K562 (cell line): Measurements from ENCODE around the gene ZNF821. TPM values are rescaled to one million over a fixed set of nuclear protein-coding genes. Genes with fewer than 3 reads are reported as not detected.

Experiments used
- ATAC-seq: fragments of 200-7000 bp; cut with Tn5 transposase; 3 replicates; pipeline ENCODE4 v1.9.1; 2020; ENCODE audit warnings: moderate library complexity
- BruUV-seq: library from RNA; stranded (reverse); fragments of 400-500 nt; replicated peaks from 2 replicates; lab custom pipeline; 2021; lab: Mats Ljungman, UMichigan
- CTCF ChIA-PET: fragments of 300-600 bp; formaldehyde crosslinking; extraction: SDS; loops from one replicate; lab custom pipeline; 2021; ENCODE audit warnings: low intra/inter-chr PET ratio; lab: Yijun Ruan, JAX
- POLR2A ChIA-PET: fragments of 300-600, 350-650 bp; sonication (Branson Sonifier 250); formaldehyde crosslinking; extraction: SDS; loops from one replicate; lab custom pipeline; 2021; ENCODE audit warnings: antibody characterized with exemption, inconsistent platforms; lab: Yijun Ruan, JAX
- DNase-seq, 4 experiments: peaks; one replicate each; pipeline versions ENCODE4 v3.0.0 to v3.0.0-alpha.2; 2011 to 2018; ENCODE audit warnings: low spot score in 3 of 4, mixed read lengths in 3 of 4; ENCODE audit errors: extremely low read depth in 1 of 4
- FAIRE-seq: peaks from 2 replicates; lab custom pipeline; 2011; peaks lifted over from hg19 to GRCh38; lab: Jason Lieb, UNC
- H2AFZ ChIP-seq: 2 replicates; pipeline ENCODE4 v1.6.0; 2011; ENCODE audit warnings: low read depth, low read length, control low read depth, inconsistent platforms
- H3K27ac ChIP-seq: fragments of 200-600 bp; 3 replicates; pipeline ENCODE4 v1.8.0; 2011; ENCODE audit warnings: low read depth, mild to moderate bottlenecking, control low read depth, inconsistent platforms, low read length, moderate library complexity, mixed read lengths; ENCODE audit errors: extremely low read depth
- H3K27me3 ChIP-seq, 2 experiments: fragments of 300-600 bp in 1 of 2; 2 replicates in 1 of 2; 3 replicates in 1 of 2; pipeline versions ENCODE4 v1.6.0 to v1.8.0; 2011; ENCODE audit warnings: inconsistent platforms in 2 of 2, low read length in 2 of 2, mild to moderate bottlenecking in 1 of 2, mixed read lengths in 1 of 2, moderate library complexity in 1 of 2; ENCODE audit not compliant: control insufficient read depth in 2 of 2, insufficient read depth in 2 of 2
- H3K36me3 ChIP-seq: fragments of 300-600 bp; 3 replicates; pipeline ENCODE4 v1.8.0; 2011; ENCODE audit warnings: mild to moderate bottlenecking, low read length, inconsistent platforms; ENCODE audit not compliant: control insufficient read depth, insufficient read depth
- H3K4me1 ChIP-seq, 2 experiments: fragments of 200-600 bp in 1 of 2; replicated peaks in 1 of 2; 2 replicates in 1 of 2; 3 replicates in 1 of 2; pipeline versions ENCODE4 v1.5.1 to v1.8.0; 2011; ENCODE audit warnings: inconsistent platforms in 2 of 2, low read length in 2 of 2, mild to moderate bottlenecking in 1 of 2, mixed read lengths in 1 of 2, moderate library complexity in 1 of 2; ENCODE audit not compliant: control insufficient read depth in 2 of 2, insufficient read depth in 2 of 2
- H3K4me2 ChIP-seq: 2 replicates; pipeline ENCODE4 v1.6.1; 2011; ENCODE audit warnings: low read length, control low read depth, inconsistent platforms, mixed read lengths; ENCODE audit not compliant: insufficient read depth
- H3K4me3 ChIP-seq: fragments of 200-600 bp; sonication (generic), shearing (Covaris generic); 2 replicates; pipeline ENCODE4 v1.5.1; 2016; ENCODE audit warnings: control low read depth, inconsistent platforms
- H3K79me2 ChIP-seq: fragments of 200-600 bp; 3 replicates; pipeline ENCODE4 v1.8.0; 2011; ENCODE audit warnings: low read length, inconsistent platforms; ENCODE audit not compliant: control insufficient read depth, insufficient read depth
- H3K9ac ChIP-seq, 2 experiments: 2 replicates each; pipeline versions ENCODE4 v1.6.0 to v1.6.1; 2011; ENCODE audit warnings: low read depth in 2 of 2, low read length in 2 of 2, control low read depth in 1 of 2, inconsistent platforms in 1 of 2, mild to moderate bottlenecking in 1 of 2, mixed read lengths in 1 of 2; ENCODE audit not compliant: insufficient read depth in 1 of 2
- H3K9me1 ChIP-seq: one replicate; pipeline ENCODE4 v1.6.0; 2011; ENCODE audit warnings: inconsistent platforms, mild to moderate bottlenecking, low read length, moderate library complexity; ENCODE audit not compliant: control insufficient read depth, insufficient read depth
- H3K9me3 ChIP-seq: replicated peaks from 2 replicates; pipeline ENCODE4 v1.5.1; 2011; ENCODE audit warnings: low read depth, low read length, inconsistent platforms; ENCODE audit not compliant: control insufficient read depth, insufficient read depth
- H4K20me1 ChIP-seq: replicated peaks from 2 replicates; pipeline ENCODE4 v1.6.1; 2011; ENCODE audit warnings: low read length, inconsistent platforms, mixed read lengths; ENCODE audit not compliant: control insufficient read depth, insufficient read depth
- ARID1B ChIP-seq: fragments of 450-650 bp; IDR thresholded peaks from 2 replicates; pipeline ENCODE4 v1.6.1; 2016; ENCODE audit warnings: antibody characterized with exemption, mild to moderate bottlenecking, inconsistent platforms
- CBX1 ChIP-seq: sonication (generic); IDR thresholded peaks from 2 replicates; pipeline ENCODE4 v1.6.1; 2016; ENCODE audit warnings: antibody characterized with exemption, low read depth, mild to moderate bottlenecking
- EP400 ChIP-seq: fragments of 450-650 bp; IDR thresholded peaks from 2 replicates; pipeline ENCODE4 v1.6.1; 2017; ENCODE audit warnings: antibody characterized with exemption, mild to moderate bottlenecking, moderate library complexity
- FOS ChIP-seq: IDR thresholded peaks from 3 replicates; pipeline ENCODE4 v1.6.1; 2011; ENCODE audit not compliant: insufficient read length; ENCODE audit errors: extremely low read depth
- GABPA ChIP-seq: fragments of 200-800 bp; sonication (Bioruptor generic); conservative IDR thresholded peaks from 2 replicates; pipeline ENCODE4 v1.6.1; 2016; ENCODE audit warnings: low read depth, missing genetic modification characterization, missing compliant biosample characterization
- GATA2 ChIP-seq: sonication (generic); formaldehyde crosslinking; IDR thresholded peaks from 2 replicates; pipeline ENCODE4 v1.4.0; 2020; ENCODE audit warnings: mild to moderate bottlenecking, missing genetic modification reagents
- GATAD2B ChIP-seq: fragments of 450-650 bp; IDR thresholded peaks from 2 replicates; pipeline ENCODE4 v1.6.1; 2017; ENCODE audit warnings: mild to moderate bottlenecking, borderline replicate concordance
- KDM1A ChIP-seq, 2 experiments: fragments of 450-650 bp; IDR thresholded peaks; 2 replicates each; pipeline ENCODE4 v1.6.1; 2016; ENCODE audit warnings: mild to moderate bottlenecking in 2 of 2
- NCOR1 ChIP-seq: fragments of 450-650 bp; IDR thresholded peaks from 2 replicates; pipeline ENCODE4 v1.6.1; 2016; ENCODE audit warnings: mild to moderate bottlenecking, moderate library complexity
- SMARCA4 ChIP-seq: fragments of 450-650 bp; IDR thresholded peaks from 2 replicates; pipeline ENCODE4 v1.6.1; 2016
- SMARCE1 ChIP-seq: fragments of 450-650 bp; IDR thresholded peaks from 2 replicates; pipeline ENCODE4 v1.7.1; 2016; ENCODE audit warnings: mild to moderate bottlenecking
- SRSF7 ChIP-seq: fragments of 200-400 bp; formaldehyde crosslinking; optimal IDR thresholded peaks from 2 replicates; pipeline ENCODE3; 2017; ENCODE audit warnings: mild to moderate bottlenecking, low read depth, low read length
- STAT5A ChIP-seq: IDR thresholded peaks from 2 replicates; pipeline ENCODE4 v1.6.1; 2012; ENCODE audit warnings: low read length, inconsistent platforms, borderline replicate concordance
- TBL1XR1 ChIP-seq, 2 experiments: IDR thresholded peaks; 2 replicates each; pipeline ENCODE4 v1.6.1; 2012; ENCODE audit warnings: improper control_type of control experiment in 2 of 2, low read length in 2 of 2, mild to moderate bottlenecking in 1 of 2
- ZNF316 ChIP-seq: fragments of 450-650 bp; IDR thresholded peaks from 2 replicates; pipeline ENCODE4 v1.6.1; 2016
- ZNF384 ChIP-seq: IDR thresholded peaks from 2 replicates; pipeline ENCODE4 v1.6.1; 2012; ENCODE audit warnings: low read depth, low read length, improper control_type of control experiment
- WGBS: fragments of 100-300 bp; shearing (Covaris generic); methylation state at CpG from one replicate; pipeline ENCODE4 v1.1.6; 2016; ENCODE audit warnings: low coverage, mixed read lengths; ENCODE audit not compliant: insufficient coverage; ENCODE audit errors: missing lambda C conversion rate; 5-methylcytosine and 5-hydroxymethylcytosine counted together
- in situ Hi-C: fragments of 300-500 bp; cut with MboI; formaldehyde crosslinking; loops from 4 replicates; pipeline ENCODE4 v1.15.0; 2018; ENCODE audit warnings: inconsistent platforms, mixed read lengths
- intact Hi-C: fragments of 100-400 bp; cut with micrococcal nuclease; formaldehyde crosslinking; loops from 2 replicates; pipeline ENCODE4 v1.14.2; 2022
- polyA plus RNA-seq, 8 experiments: library from polyadenylated mRNA; depleted of rRNA in 4 of 8; stranded (reverse) in 5 of 8; unstranded in 3 of 8; fragments of >200 nt; fragmentation: Nextera tagmentation in 2 of 8; fragmentation: Illumina TruSeq in 1 of 8; extraction: Ambion mirVana in 2 of 8; extraction: Trizol in 1 of 8; gene quantifications; 2 replicates each; pipeline versions ENCODE4 v1.2.1 to v1.2.3, GENCODE V29; 2011 to 2014; ENCODE audit warnings: inconsistent platforms in 1 of 8, missing spikeins in 1 of 8
- total RNA-seq, 7 experiments: library from RNA; depleted of rRNA in 6 of 7; stranded (reverse); fragments of >200 nt in 6 of 7; fragmentation: Illumina TruSeq in 2 of 7; extraction: Trizol in 2 of 7; gene quantifications; 2 replicates each; pipeline versions ENCODE4 v1.2.1 to v1.2.3, GENCODE V29; 2011 to 2021; ENCODE audit warnings: low replicate concordance in 1 of 7
- TF ChIP-seq, protein P1 (sequence below): sonication (generic); IDR thresholded peaks from 2 replicates; pipeline ENCODE4 v1.6.1; 2016

The ZNF821 gene
- total and polyA plus RNA-seq, 9 of the 15 experiments (the other 6 are each of a cell fraction or from before 2014, with no cell fraction given) = 0.38 to 5.6 (median 3.6) TPM

GRCh38 chr16:71830359-71830758 is 53.6 kb downstream of the ZNF821 start:
- H3K9ac ChIP-seq = no peak overlapping the region
- in situ Hi-C loops (no loop called here), intact Hi-C loops (no loop called here)
- FAIRE-seq (no peak), DNase-seq (no peak), ATAC-seq (no peak)
- H2AFZ ChIP-seq = no peak overlapping the region
- TF ChIP-seq SRSF7 (no peak), GATAD2B (no peak), ARID1B (no peak)
- no peaks in the 10 kb centered on the region for H4K20me1 ChIP-seq
- no peaks in the 10 kb centered on the region for H3K27me3 ChIP-seq
- H3K27ac ChIP-seq = no peak overlapping the region
- H3K79me2 ChIP-seq = no peaks in the 10 kb centered on the region; the same call in 2 of the 3 replicates
- no peaks in the 10 kb centered on the region; a peak in 2 of 5 replicates for H3K4me1 ChIP-seq
- no TSS peak for BruUV-seq
- no peak overlapping the region for H3K4me3 ChIP-seq
- 77% methylated on average over 2 of the region's 2 CpGs for WGBS
- POLR2A ChIA-PET = interaction anchor here (4.6 kb wide), 1 partner anchor 21 kb away, joined by 17 read pairs; the partner anchor contains the start of gene AP1G1
- H3K4me2 ChIP-seq = no peak overlapping the region
- CTCF ChIA-PET = no interaction called here
- no peaks in the 10 kb centered on the region; the same call in 2 of the 3 replicates for H3K36me3 ChIP-seq
- no peaks in the 10 kb centered on the region for H3K9me1 ChIP-seq
- H3K9me3 ChIP-seq = peaks cover 11% of the 10 kb centered on the region

DNA sequence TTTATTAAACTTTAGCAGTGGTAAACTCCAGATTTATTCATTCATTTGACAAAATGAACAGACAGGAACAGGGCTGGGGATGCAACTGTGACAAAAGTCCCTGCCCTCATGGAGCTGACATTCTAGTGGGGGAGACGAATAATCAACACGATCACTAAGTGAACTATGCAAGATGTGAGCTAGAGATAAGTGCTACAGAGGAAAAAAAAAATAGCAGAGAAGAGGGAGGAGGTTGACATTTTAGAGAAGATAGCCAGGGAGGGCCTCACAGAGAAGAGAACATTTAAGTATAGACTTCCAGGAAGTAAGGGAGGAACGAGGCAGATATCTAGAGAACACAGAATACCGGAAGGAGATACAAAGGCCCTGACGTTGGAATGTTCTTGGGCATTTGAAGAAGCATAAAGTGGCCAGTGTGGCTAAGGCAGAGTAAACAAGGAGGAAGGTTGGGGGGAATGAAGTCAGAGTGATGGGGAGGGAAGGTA is 57.4 kb downstream of the ZNF821 start:
- Histone ChIP-seq H3K9me1 (no peaks in the 10 kb centered on the region), H4K20me1 (no peaks in the 10 kb centered on the region), H3K79me2 (no peaks in the 10 kb centered on the region; the same call in 2 of the 3 replicates), H3K27me3 (no peaks in the 10 kb centered on the region), H3K9ac (no peak overlapping the region), H3K27ac (peak overlapping the region; percentile 67; the same call in 2 of the 3 replicates), H3K4me3 (no peak overlapping the region), H3K36me3 (no peaks in the 10 kb centered on the region; the same call in 2 of the 3 replicates), H2AFZ (peak overlapping the region; percentile 79), H3K4me1 (no peaks in the 10 kb centered on the region; a peak in 2 of 5 replicates), H3K9me3 (peaks cover 11% of the 10 kb centered on the region), H3K4me2 (0 out of 2 replicates have a peak overlapping the region, but pooled peaks have one; percentile 27)
- no peak for FAIRE-seq
- peak in 2 of 4 experiments; percentile 52 to 58 for DNase-seq
- ChIA-PET POLR2A (no interaction called here), CTCF (no interaction called here)
- in situ Hi-C loops (no loop called here), intact Hi-C loops (loop anchor here (2.0 to 5.0 kb wide), 2 partner anchors 18 to 181 kb away; partner anchors contain the start of genes AP1G1 and DHODH)
- peak; percentile 63 for ATAC-seq
- 7% methylated on average over 5 of the region's 5 CpGs for WGBS
- no TSS peak for BruUV-seq
- TF ChIP-seq STAT5A = peak; percentile 23; the same call in 1 of the 2 replicates
- peak; percentile 70; the same call in 1 of the 2 replicates for TF ChIP-seq SMARCA4
- TF ChIP-seq EP400 = peak; percentile 29; the same call in 1 of the 2 replicates
- peak; percentile 95 for TF ChIP-seq ZNF316
- TF ChIP-seq GATA2 (CRISPR knock-in tag) = peak; percentile 49; the same call in 1 of the 2 replicates
- TF ChIP-seq CBX1 = peak; percentile 28; the same call in 1 of the 2 replicates
- TF ChIP-seq SMARCE1 = peak; percentile 47; the same call in 1 of the 2 replicates
- peak; percentile 67 for TF ChIP-seq ZNF384
- no peak for TF ChIP-seq FOS
- TF ChIP-seq, protein P1, sequence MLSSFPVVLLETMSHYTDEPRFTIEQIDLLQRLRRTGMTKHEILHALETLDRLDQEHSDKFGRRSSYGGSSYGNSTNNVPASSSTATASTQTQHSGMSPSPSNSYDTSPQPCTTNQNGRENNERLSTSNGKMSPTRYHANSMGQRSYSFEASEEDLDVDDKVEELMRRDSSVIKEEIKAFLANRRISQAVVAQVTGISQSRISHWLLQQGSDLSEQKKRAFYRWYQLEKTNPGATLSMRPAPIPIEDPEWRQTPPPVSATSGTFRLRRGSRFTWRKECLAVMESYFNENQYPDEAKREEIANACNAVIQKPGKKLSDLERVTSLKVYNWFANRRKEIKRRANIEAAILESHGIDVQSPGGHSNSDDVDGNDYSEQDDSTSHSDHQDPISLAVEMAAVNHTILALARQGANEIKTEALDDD = no peak
- 0 out of 4 replicates have a peak, but pooled peaks of 1 of the 2 experiments have one; percentile 19 for TF ChIP-seq TBL1XR1 (IDR thresholded peaks at IDR 0.05; ENCODE audit: low read length in 2 of 2)
- peak; percentile 48 for TF ChIP-seq GABPA (tag)
- TF ChIP-seq KDM1A (IDR thresholded peaks at IDR 0.05) = 0 out of 4 replicates have a peak, but pooled peaks of 1 of the 2 experiments have one; percentile 15
- TF ChIP-seq ARID1B = peak; percentile 79
- TF ChIP-seq NCOR1 = peak; percentile 39; the same call in 1 of the 2 replicates
